H9 (cell line): Measurements from ENCODE around the gene STAB1. TPM values are rescaled to one million over a fixed set of nuclear protein-coding genes. Genes with fewer than 3 reads are reported as not detected.

Source experiments
- DNase-seq: peaks from one replicate; pipeline ENCODE4 v3.0.0-alpha.2; 2017
- H2AFZ ChIP-seq: one replicate; pipeline ENCODE4 v1.6.1; 2013; ENCODE audit warnings: mild to moderate bottlenecking, low read length, control low read depth, moderate library complexity
- H2AK5ac ChIP-seq: 2 replicates; pipeline ENCODE4 v1.6.1; 2013; ENCODE audit warnings: low read length, control low read depth, mixed read lengths; ENCODE audit not compliant: insufficient read length
- H2BK120ac ChIP-seq: one replicate; pipeline ENCODE4 v1.6.1; 2013; ENCODE audit warnings: low read depth, mild to moderate bottlenecking, low read length, control low read depth, inconsistent platforms; ENCODE audit not compliant: poor library complexity, severe bottlenecking
- H2BK12ac ChIP-seq: 2 replicates; pipeline ENCODE4 v1.6.1; 2013; ENCODE audit warnings: low read length, control low read depth, mixed read lengths, low read depth; ENCODE audit not compliant: insufficient read length
- H2BK15ac ChIP-seq: 2 replicates; pipeline ENCODE4 v1.6.1; 2013; ENCODE audit warnings: low read depth, low read length, control low read depth
- H2BK20ac ChIP-seq: one replicate; pipeline ENCODE4 v1.6.1; 2013; ENCODE audit warnings: low read depth, mild to moderate bottlenecking, low read length, control low read depth, inconsistent platforms; ENCODE audit not compliant: poor library complexity, severe bottlenecking
- H2BK5ac ChIP-seq: 2 replicates; pipeline ENCODE4 v1.6.1; 2013; ENCODE audit warnings: low read length, control low read depth, mixed read lengths; ENCODE audit not compliant: insufficient read length
- H3K14ac ChIP-seq: 2 replicates; pipeline ENCODE4 v1.6.1; 2013; ENCODE audit warnings: low read length, control low read depth; ENCODE audit not compliant: insufficient read depth
- H3K18ac ChIP-seq: 2 replicates; pipeline ENCODE4 v1.6.1; 2013; ENCODE audit warnings: low read depth, mild to moderate bottlenecking, mixed read lengths, low read length, control low read depth; ENCODE audit not compliant: insufficient read length
- H3K23ac ChIP-seq: 2 replicates; pipeline ENCODE4 v1.6.1; 2013; ENCODE audit warnings: low read length, control low read depth, mixed read lengths, low read depth; ENCODE audit not compliant: insufficient read length
- H3K23me2 ChIP-seq: 2 replicates; pipeline ENCODE4 v1.6.1; 2013; ENCODE audit warnings: low read depth, mild to moderate bottlenecking, mixed read lengths, low read length, control low read depth; ENCODE audit not compliant: insufficient read length, poor library complexity, severe bottlenecking
- H3K27ac ChIP-seq: 2 replicates; pipeline ENCODE4 v1.5.1; 2013; ENCODE audit warnings: low read length, control low read depth, mixed read lengths, low read depth; ENCODE audit not compliant: insufficient read length
- H3K27me3 ChIP-seq: 2 replicates; pipeline ENCODE4 v1.6.1; 2013; ENCODE audit warnings: low read length, control low read depth, inconsistent platforms; ENCODE audit not compliant: insufficient read depth
- H3K4ac ChIP-seq: 2 replicates; pipeline ENCODE4 v1.6.1; 2013; ENCODE audit warnings: low read depth, mild to moderate bottlenecking, control low read depth, inconsistent platforms, low read length, moderate library complexity
- H3K4me1 ChIP-seq: 2 replicates; pipeline ENCODE4 v1.6.1; 2013; ENCODE audit warnings: low read length, control low read depth, inconsistent platforms; ENCODE audit not compliant: insufficient read depth
- H3K4me2 ChIP-seq: 2 replicates; pipeline ENCODE4 v1.6.1; 2013; ENCODE audit warnings: low read length, control low read depth, mixed read lengths; ENCODE audit not compliant: insufficient read length, insufficient read depth
- H3K56ac ChIP-seq: 2 replicates; pipeline ENCODE4 v1.6.1; 2013; ENCODE audit warnings: low read depth, mild to moderate bottlenecking, mixed read lengths, low read length, control low read depth; ENCODE audit not compliant: insufficient read length
- H3K79me1 ChIP-seq: 2 replicates; pipeline ENCODE4 v1.6.1; 2013; ENCODE audit warnings: low read depth, mild to moderate bottlenecking, moderate library complexity, low read length, control low read depth, inconsistent platforms; ENCODE audit not compliant: insufficient read depth, poor library complexity, severe bottlenecking
- H3K79me2 ChIP-seq: 2 replicates; pipeline ENCODE4 v1.6.1; 2013; ENCODE audit warnings: low read length, control low read depth, inconsistent platforms; ENCODE audit not compliant: insufficient read depth
- H3K9ac ChIP-seq: 2 replicates; pipeline ENCODE4 v1.6.1; 2013; ENCODE audit warnings: low read length, control low read depth, mixed read lengths; ENCODE audit not compliant: insufficient read length; ENCODE audit errors: extremely low read depth
- H3K9me3 ChIP-seq: one replicate; pipeline ENCODE4 v1.6.1; 2013; ENCODE audit warnings: low read depth, low read length, inconsistent platforms; ENCODE audit not compliant: control insufficient read depth
- H3T11ph ChIP-seq: one replicate; pipeline ENCODE4 v1.6.1; 2013; ENCODE audit warnings: mild to moderate bottlenecking, low read length, control low read depth, inconsistent platforms
- H4K20me1 ChIP-seq: one replicate; pipeline ENCODE4 v1.6.1; 2013; ENCODE audit not compliant: control insufficient read depth, insufficient read length, insufficient read depth
- H4K5ac ChIP-seq: 2 replicates; pipeline ENCODE4 v1.6.1; 2013; ENCODE audit warnings: low read depth, mild to moderate bottlenecking, mixed read lengths, low read length, control low read depth; ENCODE audit not compliant: insufficient read length
- H4K8ac ChIP-seq: replicated peaks from 2 replicates; pipeline ENCODE4 v1.6.1; 2013; ENCODE audit warnings: low read length, control low read depth, mixed read lengths, low read depth; ENCODE audit not compliant: insufficient read length
- H4K91ac ChIP-seq: 2 replicates; pipeline ENCODE4 v1.6.1; 2013; ENCODE audit warnings: low read depth, mild to moderate bottlenecking, moderate library complexity, mixed read lengths, low read length, control low read depth; ENCODE audit not compliant: insufficient read length
- H3K27ac Mint-ChIP-seq, 3 experiments: 2 replicates in 2 of 3; 3 replicates in 1 of 3; pipeline ENCODE4 v1.8.0; 2020 to 2021; ENCODE audit warnings: mixed read lengths in 3 of 3, mild to moderate bottlenecking in 1 of 3, moderate library complexity in 1 of 3
- H3K27me3 Mint-ChIP-seq: 2 replicates; pipeline ENCODE4 v1.8.0; 2021; ENCODE audit warnings: low read depth, mild to moderate bottlenecking, moderate library complexity, mixed read lengths
- H3K36me3 Mint-ChIP-seq, 3 experiments: 2 replicates in 2 of 3; 3 replicates in 1 of 3; pipeline ENCODE4 v1.8.0; 2020 to 2021; ENCODE audit warnings: low read depth in 3 of 3, mixed read lengths in 3 of 3; ENCODE audit not compliant: insufficient read depth in 1 of 3
- H3K4me1 Mint-ChIP-seq, 2 experiments: 2 replicates each; pipeline ENCODE4 v1.8.0; 2020; ENCODE audit warnings: mixed read lengths in 2 of 2
- H3K4me3 Mint-ChIP-seq, 2 experiments: 2 replicates in 1 of 2; 3 replicates in 1 of 2; pipeline ENCODE4 v1.8.0; 2020 to 2021; ENCODE audit warnings: mild to moderate bottlenecking in 2 of 2, mixed read lengths in 2 of 2, moderate library complexity in 1 of 2
- H3K9me3 Mint-ChIP-seq, 2 experiments: 2 replicates in 1 of 2; 3 replicates in 1 of 2; pipeline ENCODE4 v1.8.0; 2020; ENCODE audit warnings: mild to moderate bottlenecking in 2 of 2, mixed read lengths in 2 of 2, moderate library complexity in 1 of 2
- WGBS: extraction: QIAGEN DNeasy Blood & Tissue Kit; methylation state at CpG from one replicate; pipeline ENCODE4 v1.1.7; 2013; ENCODE audit warnings: missing lambda C conversion rate, low lambda C conversion rate, mixed read lengths; ENCODE audit not compliant: insufficient read length; ENCODE audit errors: extremely low coverage; 5-methylcytosine and 5-hydroxymethylcytosine counted together
- total RNA-seq: library from RNA; stranded (reverse); gene quantifications from 2 replicates; pipeline ENCODE4 v1.2.1, GENCODE V29; 2021
- TF ChIP-seq, protein P1 (sequence below): fragments of 200-600 bp; sonication (generic); conservative IDR thresholded peaks from 3 replicates; pipeline ENCODE4 v1.8.0; 2021; ENCODE audit warnings: antibody characterized with exemption, mild to moderate bottlenecking

The STAB1 gene
- total RNA-seq, 1 experiment from 2014 or later: 1.5 TPM

GRCh38 chr3:52530918-52531826, 36.0 kb downstream of the STAB1 start:
- Histone ChIP-seq H3K23ac (no peak overlapping the region), H3K9me3 (no peaks in the 10 kb centered on the region), H3K4ac (no peak overlapping the region), H3K79me1 (no peaks in the 10 kb centered on the region), H3K56ac (no peak overlapping the region), H4K5ac (no peak overlapping the region), H3K27me3 (no peaks in the 10 kb centered on the region), H3K4me2 (no peak overlapping the region), H2BK120ac (no peak overlapping the region), H2AFZ (no peak overlapping the region), H2BK5ac (no peak overlapping the region), H3K18ac (no peak overlapping the region), H2BK20ac (no peak overlapping the region), H3K23me2 (peaks cover 15% of the 10 kb centered on the region), H4K91ac (no peak overlapping the region), H3K4me1 (no peaks in the 10 kb centered on the region; the same call in 1 of the 2 replicates), H3T11ph (no peak overlapping the region), H3K9ac (no peak overlapping the region), H3K79me2 (peaks cover 2% of the 10 kb centered on the region; the same call in 1 of the 2 replicates), H4K20me1 (no peaks in the 10 kb centered on the region), H2BK12ac (no peak overlapping the region), H2AK5ac (no peak overlapping the region), H2BK15ac (no peak overlapping the region), H3K27ac (no peak overlapping the region), H4K8ac (no peak overlapping the region), H3K14ac (no peak overlapping the region)
- no peak for DNase-seq
- TF ChIP-seq, protein P1, sequence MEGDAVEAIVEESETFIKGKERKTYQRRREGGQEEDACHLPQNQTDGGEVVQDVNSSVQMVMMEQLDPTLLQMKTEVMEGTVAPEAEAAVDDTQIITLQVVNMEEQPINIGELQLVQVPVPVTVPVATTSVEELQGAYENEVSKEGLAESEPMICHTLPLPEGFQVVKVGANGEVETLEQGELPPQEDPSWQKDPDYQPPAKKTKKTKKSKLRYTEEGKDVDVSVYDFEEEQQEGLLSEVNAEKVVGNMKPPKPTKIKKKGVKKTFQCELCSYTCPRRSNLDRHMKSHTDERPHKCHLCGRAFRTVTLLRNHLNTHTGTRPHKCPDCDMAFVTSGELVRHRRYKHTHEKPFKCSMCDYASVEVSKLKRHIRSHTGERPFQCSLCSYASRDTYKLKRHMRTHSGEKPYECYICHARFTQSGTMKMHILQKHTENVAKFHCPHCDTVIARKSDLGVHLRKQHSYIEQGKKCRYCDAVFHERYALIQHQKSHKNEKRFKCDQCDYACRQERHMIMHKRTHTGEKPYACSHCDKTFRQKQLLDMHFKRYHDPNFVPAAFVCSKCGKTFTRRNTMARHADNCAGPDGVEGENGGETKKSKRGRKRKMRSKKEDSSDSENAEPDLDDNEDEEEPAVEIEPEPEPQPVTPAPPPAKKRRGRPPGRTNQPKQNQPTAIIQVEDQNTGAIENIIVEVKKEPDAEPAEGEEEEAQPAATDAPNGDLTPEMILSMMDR: no peak
- Mint-ChIP-seq H3K27ac (no peak overlapping the region), H3K27me3 (no peaks in the 10 kb centered on the region), H3K36me3 (peaks cover 19 to 39% (median 36%) of the 10 kb centered on the region in 3 experiments; a peak in 6 of 7 replicates), H3K4me1 (peaks cover 23 to 24% of the 10 kb centered on the region in 2 experiments), H3K4me3 (peak overlapping the region; percentile 46 to 77; a peak in 3 of 5 replicates), H3K9me3 (no peaks in the 10 kb centered on the region)
- no CpG with 5 or more reads among the region's 10 CpGs for WGBS
